GM19324 (cell line): ENCODE results near the gene CNKSR3.

ENCODE experiments used
- ATAC-seq: cut with Tn5 transposase; IDR thresholded peaks from one replicate; pipeline ENCODE4 v1.9.1; 2021; ENCODE audit warnings: mild to moderate bottlenecking, moderate library complexity; ENCODE audit not compliant: unreplicated experiment, low FRiP score

Gene CNKSR3

GRCh38 chr6:154397491-154398195 lies 112.8 kb downstream of the CNKSR3 start:
- no peak for ATAC-seq

- ATAC-seq: no peak
Observed at GRCh38 chr6:154395878-154396277, 114.6 kb downstream of the CNKSR3 start.

GRCh38 chr6:154395316-154395715 lies 115.2 kb downstream of the CNKSR3 start:
- ATAC-seq: no peak

GRCh38 chr6:154394571-154394970 lies 115.9 kb downstream of the CNKSR3 start:
- ATAC-seq: no peak

GRCh38 chr6:154390034-154390433 lies 120.5 kb downstream of the CNKSR3 start:
- no peak for ATAC-seq

GRCh38 chr6:154388803-154389202 lies 121.7 kb downstream of the CNKSR3 start:
- no peak for ATAC-seq

- no peak for ATAC-seq
Observed at GRCh38 chr6:154386848-154387717, 123.4 kb downstream of the CNKSR3 start.

- no peak for ATAC-seq
Observed at GRCh38 chr6:154384191-154384590, 126.3 kb downstream of the CNKSR3 start.

- ATAC-seq: no peak
Observed at GRCh38 chr6:154383273-154383672, 127.2 kb downstream of the CNKSR3 start.

GRCh38 chr6:154382740-154383139 lies 127.7 kb downstream of the CNKSR3 start:
- no peak for ATAC-seq

- no peak for ATAC-seq
Observed at GRCh38 chr6:154381548-154381947, 128.9 kb downstream of the CNKSR3 start.

GRCh38 chr6:154380741-154381140 lies 129.7 kb downstream of the CNKSR3 start:
- no peak for ATAC-seq

- ATAC-seq: no peak
Observed at GRCh38 chr6:154379585-154379984, 130.9 kb downstream of the CNKSR3 start.

- no peak for ATAC-seq
Observed at GRCh38 chr6:154378518-154378917, 132.0 kb downstream of the CNKSR3 start.

GRCh38 chr6:154377726-154378125 lies 132.8 kb downstream of the CNKSR3 start:
- ATAC-seq: no peak

GRCh38 chr6:154373971-154374370 lies 136.5 kb downstream of the CNKSR3 start:
- ATAC-seq: no peak

GRCh38 chr6:154371281-154371680 lies 139.2 kb downstream of the CNKSR3 start:
- no peak for ATAC-seq

- no peak for ATAC-seq
Observed at GRCh38 chr6:154370545-154370944, 139.9 kb downstream of the CNKSR3 start.

- no peak for ATAC-seq
Observed at GRCh38 chr6:154367839-154368695, 142.4 kb downstream of the CNKSR3 start.

GRCh38 chr6:154367336-154367735 lies 143.1 kb downstream of the CNKSR3 start:
- ATAC-seq: no peak

GRCh38 chr6:154363821-154364220 lies 146.7 kb downstream of the CNKSR3 start:
- no peak for ATAC-seq
